GM19455 (cell line): ENCODE data around the gene OSBPL6.
"Not testable (repeated sequence)": the region's sequence is repeated elsewhere in the genome, so short reads cannot be mapped to it uniquely, and the experiment has no call there.

Experiments used
- ATAC-seq: cut with Tn5 transposase; IDR thresholded peaks from one replicate; pipeline ENCODE4 v1.9.1; 2021; ENCODE audit not compliant: unreplicated experiment

OSBPL6 gene

GRCh38 chr2:178295906-178296305, 101.6 kb downstream of the OSBPL6 start:
- no peak for ATAC-seq

- no peak for ATAC-seq
Observed at GRCh38 chr2:178296394-178297090, 102.2 kb downstream of the OSBPL6 start.

GRCh38 chr2:178297091-178297411, 102.7 kb downstream of the OSBPL6 start:
- no peak for ATAC-seq

GRCh38 chr2:178298785-178299212, 104.5 kb downstream of the OSBPL6 start:
- ATAC-seq, result no peak

- ATAC-seq, result no peak
Observed at GRCh38 chr2:178301649-178302238, 107.4 kb downstream of the OSBPL6 start.

GRCh38 chr2:178304333-178304732, 110.0 kb downstream of the OSBPL6 start:
- no peak for ATAC-seq

GRCh38 chr2:178306352-178307073, 112.2 kb downstream of the OSBPL6 start:
- peak; percentile 99 for ATAC-seq

GRCh38 chr2:178307650-178308049, 113.3 kb downstream of the OSBPL6 start:
- ATAC-seq, result no peak

- no peak for ATAC-seq
Observed at GRCh38 chr2:178309541-178309940, 115.2 kb downstream of the OSBPL6 start.

- no peak for ATAC-seq
Observed at GRCh38 chr2:178315078-178315477, 120.8 kb downstream of the OSBPL6 start.

GRCh38 chr2:178315488-178315948, 121.2 kb downstream of the OSBPL6 start:
- no peak for ATAC-seq

- ATAC-seq, result no peak
Observed at GRCh38 chr2:178317811-178318210, 123.5 kb downstream of the OSBPL6 start.

- ATAC-seq, result no peak
Observed at GRCh38 chr2:178320011-178320585, 125.8 kb downstream of the OSBPL6 start.

- no peak for ATAC-seq
Observed at GRCh38 chr2:178322068-178322467, 127.8 kb downstream of the OSBPL6 start.

- not testable (repeated sequence) for ATAC-seq
Observed at GRCh38 chr2:178323331-178323730, 129.0 kb downstream of the OSBPL6 start.

- no peak for ATAC-seq
Observed at GRCh38 chr2:178324077-178324476, 129.8 kb downstream of the OSBPL6 start.

- ATAC-seq, result no peak
Observed at GRCh38 chr2:178325268-178325667, 131.0 kb downstream of the OSBPL6 start.

- ATAC-seq, result no peak
Observed at GRCh38 chr2:178327516-178327915, 133.2 kb downstream of the OSBPL6 start.

- no peak for ATAC-seq
Observed at GRCh38 chr2:178328037-178328436, 133.7 kb downstream of the OSBPL6 start.

- ATAC-seq, result no peak
Observed at GRCh38 chr2:178330175-178331017, 136.1 kb downstream of the OSBPL6 start.
